ENCODE results near the gene HTATSF1.

The HTATSF1 gene

GRCh38 chrX:136555694-136556093 lies 58.3 kb downstream of the HTATSF1 start:
- Histone ChIP-seq H3K4me2 (no peak overlapping the region), H3K27me3 (ENCODE audit: insufficient read depth, low read depth) (no peaks in the 10 kb centered on the region), H2AFZ (ENCODE audit: low read depth) (no peak overlapping the region), H3K79me2 (ENCODE audit: insufficient read depth, low read depth) (no peaks in the 10 kb centered on the region), H3K27ac (no peak overlapping the region), H3K4me3 (IDR thresholded peaks at IDR 0.05; ENCODE audit: insufficient read depth, low read depth, low read length) (no peak overlapping the region), H3K36me3 (ENCODE audit: insufficient read depth) (no peaks in the 10 kb centered on the region), H3K4me1 (ENCODE audit: low read depth, poor library complexity, severe bottlenecking) (no peaks in the 10 kb centered on the region), H3K9ac (no peak overlapping the region), H4K20me1 (ENCODE audit: insufficient read depth) (no peaks in the 10 kb centered on the region)
- no peak for TF ChIP-seq CTCF (conservative IDR thresholded peaks at IDR 0.05; ENCODE audit: low read depth, low read length)

All from KMS-11 (cell line).